Tibial nerve (tissue), 4 donors: ENCODE measurements around the gene LNP1. TPM values are rescaled to one million over a fixed set of nuclear protein-coding genes. Genes with fewer than 3 reads are reported as not detected.

Experiments used
- DNase-seq, 2 donors: peaks; one replicate each; pipeline ENCODE4 v3.0.0-alpha.2; 2019; ENCODE audit warnings: low spot score in 2 of 2
- H3K27ac ChIP-seq, 4 donors: fragments of 200-600 bp; sonication (generic) in 3 of 4; one replicate each; pipeline ENCODE4 v1.5.1; 2017 to 2019; ENCODE audit warnings: mild to moderate bottlenecking in 1 of 4
- H3K27me3 ChIP-seq, 2 donors: fragments of 200-600 bp; sonication (generic) in 1 of 2; one replicate each; pipeline versions ENCODE4 v1.5.1 to v1.6.0; 2017 to 2019
- H3K36me3 ChIP-seq, 3 donors: fragments of 200-600 bp; sonication (generic); one replicate each; pipeline ENCODE4 v1.5.1; 2018 to 2019
- H3K4me1 ChIP-seq, 4 donors: fragments of 200-600 bp; sonication (generic) in 3 of 4; one replicate each; pipeline ENCODE4 v1.5.1; 2017 to 2019
- H3K4me3 ChIP-seq, 4 donors: fragments of 200-600 bp; sonication (generic) in 3 of 4; one replicate each; pipeline ENCODE4 v1.5.1; 2017 to 2019; ENCODE audit warnings: mild to moderate bottlenecking in 1 of 4, moderate library complexity in 1 of 4
- H3K9me3 ChIP-seq, 4 donors: fragments of 200-600 bp; sonication (generic) in 3 of 4; one replicate each; pipeline ENCODE4 v1.5.1; 2017 to 2019
- CTCF ChIP-seq, 5 experiments: fragments of 200-600 bp in 3 of 5; fragments of 450-650 bp in 2 of 5; sonication (generic) in 3 of 5; IDR thresholded peaks; one replicate each; pipeline ENCODE4 v1.5.1; 2016 to 2019; ENCODE audit warnings: antibody characterized with exemption in 5 of 5, mild to moderate bottlenecking in 3 of 5, moderate library complexity in 2 of 5
- EP300 ChIP-seq, 2 donors: sonication (generic); formaldehyde crosslinking; IDR thresholded peaks; one replicate each; pipeline ENCODE4 v1.6.1; 2017; ENCODE audit warnings: antibody characterized with exemption in 2 of 2, mild to moderate bottlenecking in 1 of 2
- POLR2A ChIP-seq, 2 donors: fragments of 450-650 bp; IDR thresholded peaks; one replicate each; pipeline ENCODE4 v1.6.1; 2017; ENCODE audit warnings: antibody characterized with exemption in 2 of 2, mild to moderate bottlenecking in 2 of 2, moderate library complexity in 2 of 2
- WGBS, 2 donors: methylation state at CpG; one replicate each; pipeline ENCODE4 v1.1.5; 2018; 5-methylcytosine and 5-hydroxymethylcytosine counted together
- total RNA-seq, 4 donors: library from RNA; depleted of rRNA; stranded (reverse); fragments of >200 nt; gene quantifications; one replicate each; pipeline ENCODE4 v1.1.0, GENCODE V29; 2016

Gene LNP1
- total RNA-seq, 4 donors from 2014 or later: 1.5 to 5.7 (median 4.9) TPM

GRCh38 chr3:100411091-100411982 lies 10.0 kb downstream of the LNP1 start:
- 96 to 98% methylated on average over 2 of the region's 2 CpGs for WGBS, 2 donors
- no peak overlapping the region for H3K27ac ChIP-seq
- H3K4me3 ChIP-seq: no peak overlapping the region
- H3K27me3 ChIP-seq: no peaks in the 10 kb centered on the region
- TF ChIP-seq CTCF (IDR thresholded peaks at IDR 0.05) (no peak), POLR2A (IDR thresholded peaks at IDR 0.05) (no peak)
- no peaks in the 10 kb centered on the region for H3K4me1 ChIP-seq
- DNase-seq: no peak
- H3K36me3 ChIP-seq: peaks cover 0 to 50% (median 0%) of the 10 kb centered on the region in 3 donors
- H3K9me3 ChIP-seq: peaks cover 0 to 31% (median 2%) of the 10 kb centered on the region in 4 donors

- TF ChIP-seq CTCF (IDR thresholded peaks at IDR 0.05) (no peak), POLR2A (IDR thresholded peaks at IDR 0.05) (no peak), EP300 (IDR thresholded peaks at IDR 0.05) (no peak)
- no peak overlapping the region for H3K27ac ChIP-seq
- no peaks in the 10 kb centered on the region for H3K27me3 ChIP-seq
- no peaks in the 10 kb centered on the region for H3K4me1 ChIP-seq
- WGBS, 2 donors: 98 to 99% methylated on average over 4 of the region's 4 CpGs
- no peak overlapping the region for H3K4me3 ChIP-seq
- DNase-seq: no peak
- peaks cover 0 to 33% (median 0%) of the 10 kb centered on the region in 3 donors for H3K36me3 ChIP-seq
- peaks cover 0 to 17% (median 0%) of the 10 kb centered on the region in 4 donors for H3K9me3 ChIP-seq
Measured at GRCh38 chr3:100412912-100413590, 11.7 kb downstream of the LNP1 start.

GRCh38 chr3:100413613-100414012 lies 12.3 kb downstream of the LNP1 start:
- Histone ChIP-seq H3K36me3 (peaks cover 0 to 27% (median 0%) of the 10 kb centered on the region in 3 donors), H3K4me1 (no peaks in the 10 kb centered on the region), H3K27me3 (no peaks in the 10 kb centered on the region), H3K4me3 (no peak overlapping the region), H3K27ac (no peak overlapping the region), H3K9me3 (peaks cover 0 to 13% (median 0%) of the 10 kb centered on the region in 4 donors)
- WGBS, 2 donors: 91 to 92% methylated on average over 2 of the region's 2 CpGs
- TF ChIP-seq POLR2A (IDR thresholded peaks at IDR 0.05) (no peak), CTCF (IDR thresholded peaks at IDR 0.05) (no peak), EP300 (IDR thresholded peaks at IDR 0.05) (no peak)
- no peak for DNase-seq

GRCh38 chr3:100416176-100416575 lies 14.8 kb downstream of the LNP1 start:
- peaks cover 0 to 7% (median 0%) of the 10 kb centered on the region in 4 donors for H3K9me3 ChIP-seq
- no peaks in the 10 kb centered on the region for H3K27me3 ChIP-seq
- no peak for TF ChIP-seq CTCF (IDR thresholded peaks at IDR 0.05)
- no peak for TF ChIP-seq POLR2A (IDR thresholded peaks at IDR 0.05)
- no peak for TF ChIP-seq EP300 (IDR thresholded peaks at IDR 0.05)
- H3K4me3 ChIP-seq: no peak overlapping the region
- DNase-seq: no peak
- H3K27ac ChIP-seq: no peak overlapping the region
- no peaks in the 10 kb centered on the region for H3K4me1 ChIP-seq
- peaks cover 0 to 18% (median 0%) of the 10 kb centered on the region in 3 donors for H3K36me3 ChIP-seq

GRCh38 chr3:100416863-100417262 lies 15.5 kb downstream of the LNP1 start:
- Histone ChIP-seq H3K27me3 (no peaks in the 10 kb centered on the region), H3K4me1 (no peaks in the 10 kb centered on the region), H3K36me3 (peaks cover 0 to 12% (median 0%) of the 10 kb centered on the region in 3 donors), H3K9me3 (peaks cover 0 to under 1% (median 0%) of the 10 kb centered on the region in 4 donors), H3K4me3 (no peak overlapping the region), H3K27ac (no peak overlapping the region)
- no peak for DNase-seq
- 63 to 84% methylated on average over 1 of the region's 1 CpG for WGBS, 2 donors
- TF ChIP-seq CTCF (IDR thresholded peaks at IDR 0.05) (no peak), POLR2A (IDR thresholded peaks at IDR 0.05) (no peak)
